ENCODE measurements around the gene ABCG8.

- no peak for TF ChIP-seq E4F1 (IDR thresholded peaks at IDR 0.05; ENCODE audit: borderline replicate concordance, partially characterized antibody)
- TF ChIP-seq SREBF1 (IDR thresholded peaks at IDR 0.05; ENCODE audit: low read length), result no peak
- TF ChIP-seq BCLAF1 (IDR thresholded peaks at IDR 0.05), result no peak
- TF ChIP-seq PAX8 (IDR thresholded peaks at IDR 0.05), result no peak
- TF ChIP-seq, protein P1, sequence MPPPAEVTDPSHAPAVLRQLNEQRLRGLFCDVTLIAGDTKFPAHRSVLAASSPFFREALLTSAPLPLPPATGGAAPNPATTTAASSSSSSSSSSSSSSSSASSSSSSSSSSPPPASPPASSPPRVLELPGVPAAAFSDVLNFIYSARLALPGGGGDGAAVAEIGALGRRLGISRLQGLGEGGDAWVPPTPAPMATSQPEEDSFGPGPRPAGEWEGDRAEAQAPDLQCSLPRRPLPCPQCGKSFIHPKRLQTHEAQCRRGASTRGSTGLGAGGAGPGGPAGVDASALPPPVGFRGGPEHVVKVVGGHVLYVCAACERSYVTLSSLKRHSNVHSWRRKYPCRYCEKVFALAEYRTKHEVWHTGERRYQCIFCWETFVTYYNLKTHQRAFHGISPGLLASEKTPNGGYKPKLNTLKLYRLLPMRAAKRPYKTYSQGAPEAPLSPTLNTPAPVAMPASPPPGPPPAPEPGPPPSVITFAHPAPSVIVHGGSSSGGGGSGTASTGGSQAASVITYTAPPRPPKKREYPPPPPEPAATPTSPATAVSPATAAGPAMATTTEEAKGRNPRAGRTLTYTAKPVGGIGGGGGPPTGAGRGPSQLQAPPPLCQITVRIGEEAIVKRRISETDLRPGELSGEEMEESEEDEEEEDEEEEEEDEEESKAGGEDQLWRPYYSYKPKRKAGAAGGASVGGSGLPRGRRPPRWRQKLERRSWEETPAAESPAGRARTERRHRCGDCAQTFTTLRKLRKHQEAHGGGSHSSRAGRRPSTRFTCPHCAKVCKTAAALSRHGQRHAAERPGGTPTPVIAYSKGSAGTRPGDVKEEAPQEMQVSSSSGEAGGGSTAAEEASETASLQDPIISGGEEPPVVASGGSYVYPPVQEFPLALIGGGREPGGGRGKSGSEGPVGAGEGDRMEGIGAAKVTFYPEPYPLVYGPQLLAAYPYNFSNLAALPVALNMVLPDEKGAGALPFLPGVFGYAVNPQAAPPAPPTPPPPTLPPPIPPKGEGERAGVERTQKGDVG (CRISPR knock-in tag; IDR thresholded peaks at IDR 0.05), result no peak
- no peak for TF ChIP-seq EZH2 (IDR thresholded peaks at IDR 0.05; ENCODE audit: borderline replicate concordance, control insufficient read depth, low read depth, low read length)
- no peak for TF ChIP-seq RB1 (IDR thresholded peaks at IDR 0.05; ENCODE audit: borderline replicate concordance)
- TF ChIP-seq MTA2 (IDR thresholded peaks at IDR 0.05; ENCODE audit: low read depth), result no peak
- TF ChIP-seq CTCF (IDR thresholded peaks at IDR 0.05 in 2 of 3, conservative IDR thresholded peaks at IDR 0.05 in 1 of 3; ENCODE audit: control insufficient read depth in 2 of 3, extremely low read depth in 1 of 3, insufficient read depth in 1 of 3, low read depth in 3 of 3, low read length in 3 of 3), result no peak
- no peak for TF ChIP-seq ZZZ3 (IDR thresholded peaks at IDR 0.05; ENCODE audit: control insufficient read depth, insufficient read length, low read depth)
- no peak for TF ChIP-seq SUZ12 (IDR thresholded peaks at IDR 0.05; ENCODE audit: unreplicated experiment)
Measured at GRCh38 chr2:43825841-43826240, 12.9 kb upstream of the ABCG8 start.
